ENCODE data around the gene MKI67.
A peak's percentile ranks its signal among the peaks of the same experiment; 100 is the strongest.

Gene MKI67

DNA sequence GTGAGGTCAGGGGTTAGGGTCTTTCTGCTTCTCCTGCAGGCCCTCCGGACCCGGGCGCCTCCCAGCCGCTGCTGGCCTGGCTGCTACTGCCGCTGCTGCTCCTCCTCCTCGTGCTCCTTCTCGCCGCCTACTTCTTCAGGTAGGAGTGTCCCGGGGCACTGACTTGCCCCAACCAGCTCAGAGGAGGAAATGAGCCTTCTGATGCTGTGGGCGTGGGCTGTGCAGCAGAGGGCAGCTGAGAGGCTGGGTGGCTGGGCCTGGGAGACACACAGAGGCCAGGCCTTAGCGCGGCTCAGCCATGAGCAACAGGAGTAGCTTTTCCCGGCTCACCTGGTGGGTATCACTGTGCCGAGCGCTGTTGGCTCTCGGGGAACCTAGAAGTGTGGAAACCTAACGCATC lies 78.9 kb downstream of the MKI67 start:
- H3K9ac ChIP-seq: no peak overlapping the region
- H3K27me3 ChIP-seq (ENCODE audit: control insufficient read depth, insufficient read depth, low read length): no peaks in the 10 kb centered on the region
- peak overlapping the region; percentile 8 for H3K4me3 ChIP-seq (ENCODE audit: low read depth, low read length)

DNA sequence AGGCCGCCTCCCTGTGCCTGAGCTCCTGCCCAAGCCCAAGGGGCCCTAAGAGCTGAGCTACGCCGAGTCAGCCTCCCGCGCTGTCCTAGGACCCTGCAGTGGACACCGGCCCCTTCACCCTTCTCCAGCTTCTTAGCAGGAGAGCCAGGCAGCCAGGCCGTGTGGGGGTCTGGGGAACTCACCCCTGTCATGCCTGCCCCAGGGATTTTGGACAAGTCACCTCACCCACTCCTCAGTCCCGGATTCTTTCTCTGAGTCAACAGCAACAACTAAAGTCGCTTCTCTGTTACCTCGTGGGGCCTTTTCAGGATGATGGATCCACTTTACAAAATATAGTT lies 79.3 kb downstream of the MKI67 start:
- Histone ChIP-seq H3K4me1 (peaks cover 4% of the 10 kb centered on the region), H3K36me3 (ENCODE audit: control insufficient read depth, insufficient read depth, low read length) (no peaks in the 10 kb centered on the region), H3K4me3 (ENCODE audit: low read depth, low read length) (no peak overlapping the region), H3K27me3 (ENCODE audit: control insufficient read depth, insufficient read depth, low read length) (no peaks in the 10 kb centered on the region), H3K79me2 (peaks cover 6% of the 10 kb centered on the region), H2AFZ (peak overlapping the region; percentile 84), H3K4me2 (ENCODE audit: low read length) (peak overlapping the region; percentile 40), H3K27ac (peak overlapping the region; percentile 71), H3K9me3 (ENCODE audit: control insufficient read depth, low read length) (no peaks in the 10 kb centered on the region), H3K9ac (no peak overlapping the region)
- TF ChIP-seq, protein P1, sequence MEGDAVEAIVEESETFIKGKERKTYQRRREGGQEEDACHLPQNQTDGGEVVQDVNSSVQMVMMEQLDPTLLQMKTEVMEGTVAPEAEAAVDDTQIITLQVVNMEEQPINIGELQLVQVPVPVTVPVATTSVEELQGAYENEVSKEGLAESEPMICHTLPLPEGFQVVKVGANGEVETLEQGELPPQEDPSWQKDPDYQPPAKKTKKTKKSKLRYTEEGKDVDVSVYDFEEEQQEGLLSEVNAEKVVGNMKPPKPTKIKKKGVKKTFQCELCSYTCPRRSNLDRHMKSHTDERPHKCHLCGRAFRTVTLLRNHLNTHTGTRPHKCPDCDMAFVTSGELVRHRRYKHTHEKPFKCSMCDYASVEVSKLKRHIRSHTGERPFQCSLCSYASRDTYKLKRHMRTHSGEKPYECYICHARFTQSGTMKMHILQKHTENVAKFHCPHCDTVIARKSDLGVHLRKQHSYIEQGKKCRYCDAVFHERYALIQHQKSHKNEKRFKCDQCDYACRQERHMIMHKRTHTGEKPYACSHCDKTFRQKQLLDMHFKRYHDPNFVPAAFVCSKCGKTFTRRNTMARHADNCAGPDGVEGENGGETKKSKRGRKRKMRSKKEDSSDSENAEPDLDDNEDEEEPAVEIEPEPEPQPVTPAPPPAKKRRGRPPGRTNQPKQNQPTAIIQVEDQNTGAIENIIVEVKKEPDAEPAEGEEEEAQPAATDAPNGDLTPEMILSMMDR (IDR thresholded peaks at IDR 0.05): no peak

More for the DNA sequence above, 78.9 kb downstream of the MKI67 start:
- Histone ChIP-seq H3K4me1 (peaks cover 4% of the 10 kb centered on the region), H3K36me3 (ENCODE audit: control insufficient read depth, insufficient read depth, low read length) (no peaks in the 10 kb centered on the region), H3K27ac (peak overlapping the region; percentile 71), H2AFZ (peak overlapping the region; percentile 84), H3K9me3 (ENCODE audit: control insufficient read depth, low read length) (no peaks in the 10 kb centered on the region), H3K79me2 (peaks cover 6% of the 10 kb centered on the region), H3K4me2 (ENCODE audit: low read length) (peak overlapping the region; percentile 40)
- TF ChIP-seq, protein P1 (IDR thresholded peaks at IDR 0.05): peak; percentile 18
